ENCODE data around the gene CCDC178.

CCDC178 gene

GRCh38 chr18:32922951-32923430, 517.5 kb downstream of the CCDC178 start:
- Histone ChIP-seq H2BK12ac (ENCODE audit: low read length) (no peak overlapping the region), H3K27ac (ENCODE audit: low read depth, low read length) (no peak overlapping the region), H3K18ac (ENCODE audit: low read length) (no peak overlapping the region), H3K27me3 (ENCODE audit: insufficient read depth, low read length) (no peaks in the 10 kb centered on the region), H3K4me3 (ENCODE audit: low read depth, low read length) (no peak overlapping the region), H4K91ac (ENCODE audit: low read depth, low read length) (no peak overlapping the region), H3K4me2 (ENCODE audit: low read length) (no peak overlapping the region), H2AFZ (ENCODE audit: insufficient read depth, low read length, poor library complexity) (no peak overlapping the region), H2BK5ac (ENCODE audit: low read depth, low read length, poor library complexity) (no peak overlapping the region), H3K14ac (ENCODE audit: low read length) (no peak overlapping the region), H3K9ac (ENCODE audit: low read length) (no peak overlapping the region), H3K79me1 (ENCODE audit: low read length) (no peaks in the 10 kb centered on the region), H3K4me1 (ENCODE audit: control insufficient read depth in 1 of 2, insufficient read depth in 2 of 2, low read length in 2 of 2) (peaks cover 2 to 4% of the 10 kb centered on the region in 2 experiments), H2BK120ac (ENCODE audit: insufficient read depth, low read length, poor library complexity) (no peak overlapping the region), H3K9me3 (ENCODE audit: insufficient read depth, low read depth, low read length) (no peaks in the 10 kb centered on the region), H3K79me2 (ENCODE audit: control insufficient read depth, insufficient read depth, low read length, poor library complexity) (no peaks in the 10 kb centered on the region), H3K4ac (ENCODE audit: low read depth, low read length) (no peak overlapping the region), H3K23ac (ENCODE audit: low read length) (no peak overlapping the region), H3K36me3 (ENCODE audit: control insufficient read depth in 1 of 2, insufficient read depth in 2 of 2, low read length in 2 of 2) (no peaks in the 10 kb centered on the region), H2AK5ac (ENCODE audit: low read length) (no peak overlapping the region), H4K12ac (ENCODE audit: low read depth, low read length) (no peak overlapping the region), H4K8ac (ENCODE audit: low read depth, low read length) (no peak overlapping the region)
- no CpG with 5 or more reads among the region's 2 CpGs for WGBS (ENCODE audit: extremely low coverage, insufficient coverage, insufficient read length)
- no peak for DNase-seq

- Histone ChIP-seq H3K9me3 (ENCODE audit: insufficient read depth, low read depth, low read length) (no peaks in the 10 kb centered on the region), H3K4ac (ENCODE audit: low read depth, low read length) (no peak overlapping the region), H4K12ac (ENCODE audit: low read depth, low read length) (no peak overlapping the region), H3K4me2 (ENCODE audit: low read length) (no peak overlapping the region), H3K14ac (ENCODE audit: low read length) (no peak overlapping the region), H3K79me1 (ENCODE audit: low read length) (no peaks in the 10 kb centered on the region), H3K36me3 (ENCODE audit: control insufficient read depth in 1 of 2, insufficient read depth in 2 of 2, low read length in 2 of 2) (no peaks in the 10 kb centered on the region), H2AK5ac (ENCODE audit: low read length) (no peak overlapping the region), H4K8ac (ENCODE audit: low read depth, low read length) (no peak overlapping the region), H3K27ac (ENCODE audit: low read depth, low read length) (no peak overlapping the region), H3K79me2 (ENCODE audit: control insufficient read depth, insufficient read depth, low read length, poor library complexity) (no peaks in the 10 kb centered on the region), H3K4me3 (ENCODE audit: low read depth, low read length) (no peak overlapping the region), H3K18ac (ENCODE audit: low read length) (no peak overlapping the region), H3K4me1 (ENCODE audit: control insufficient read depth in 1 of 2, insufficient read depth in 2 of 2, low read length in 2 of 2) (peaks cover 2 to 4% of the 10 kb centered on the region in 2 experiments), H4K91ac (ENCODE audit: low read depth, low read length) (no peak overlapping the region), H2BK120ac (ENCODE audit: insufficient read depth, low read length, poor library complexity) (no peak overlapping the region), H2BK5ac (ENCODE audit: low read depth, low read length, poor library complexity) (no peak overlapping the region), H3K27me3 (ENCODE audit: insufficient read depth, low read length) (no peaks in the 10 kb centered on the region), H3K9ac (ENCODE audit: low read length) (no peak overlapping the region), H3K23ac (ENCODE audit: low read length) (no peak overlapping the region), H2AFZ (ENCODE audit: insufficient read depth, low read length, poor library complexity) (no peak overlapping the region), H2BK12ac (ENCODE audit: low read length) (no peak overlapping the region)
- no CpG with 5 or more reads among the region's 8 CpGs for whole genome bisulfite sequencing (ENCODE audit: extremely low coverage, insufficient coverage, insufficient read length)
- DNase-seq = peak; percentile 18 to 60
Observed at GRCh38 chr18:32920796-32921787, 519.4 kb downstream of the CCDC178 start.

- no peak overlapping the region for H4K12ac ChIP-seq (ENCODE audit: low read depth, low read length)
- no CpG with 5 or more reads among the region's 2 CpGs for WGBS (ENCODE audit: extremely low coverage, insufficient coverage, insufficient read length)
- H3K79me2 ChIP-seq (ENCODE audit: control insufficient read depth, insufficient read depth, low read length, poor library complexity) = no peaks in the 10 kb centered on the region
- no peak overlapping the region for H2BK5ac ChIP-seq (ENCODE audit: low read depth, low read length, poor library complexity)
- H3K36me3 ChIP-seq (ENCODE audit: control insufficient read depth in 1 of 2, insufficient read depth in 2 of 2, low read length in 2 of 2) = no peaks in the 10 kb centered on the region
- no peak overlapping the region for H4K8ac ChIP-seq (ENCODE audit: low read depth, low read length)
- H3K14ac ChIP-seq (ENCODE audit: low read length) = no peak overlapping the region
- no peaks in the 10 kb centered on the region for H3K27me3 ChIP-seq (ENCODE audit: insufficient read depth, low read length)
- no peak overlapping the region for H2AK5ac ChIP-seq (ENCODE audit: low read length)
- H3K4me1 ChIP-seq (ENCODE audit: control insufficient read depth in 1 of 2, insufficient read depth in 2 of 2, low read length in 2 of 2) = peaks cover 2 to 4% of the 10 kb centered on the region in 2 experiments
- no peak overlapping the region for H3K18ac ChIP-seq (ENCODE audit: low read length)
- H3K4me3 ChIP-seq (ENCODE audit: low read depth, low read length) = no peak overlapping the region
- no peak overlapping the region for H3K9ac ChIP-seq (ENCODE audit: low read length)
- no peak overlapping the region for H2BK12ac ChIP-seq (ENCODE audit: low read length)
- H3K4ac ChIP-seq (ENCODE audit: low read depth, low read length) = no peak overlapping the region
- no peaks in the 10 kb centered on the region for H3K79me1 ChIP-seq (ENCODE audit: low read length)
- no peak overlapping the region for H3K27ac ChIP-seq (ENCODE audit: low read depth, low read length)
- no peak overlapping the region for H3K23ac ChIP-seq (ENCODE audit: low read length)
- no peaks in the 10 kb centered on the region for H3K9me3 ChIP-seq (ENCODE audit: insufficient read depth, low read depth, low read length)
- H2BK120ac ChIP-seq (ENCODE audit: insufficient read depth, low read length, poor library complexity) = no peak overlapping the region
- H4K91ac ChIP-seq (ENCODE audit: low read depth, low read length) = no peak overlapping the region
- no peak overlapping the region for H2AFZ ChIP-seq (ENCODE audit: insufficient read depth, low read length, poor library complexity)
- no peak for DNase-seq
- H3K4me2 ChIP-seq (ENCODE audit: low read length) = no peak overlapping the region
Observed at GRCh38 chr18:32919799-32920198, 520.7 kb downstream of the CCDC178 start.

- WGBS (ENCODE audit: extremely low coverage, insufficient coverage, insufficient read length) = no CpG with 5 or more reads among the region's 5 CpGs
- H3K18ac ChIP-seq (ENCODE audit: low read length) = no peak overlapping the region
- no peak overlapping the region for H3K14ac ChIP-seq (ENCODE audit: low read length)
- no peak overlapping the region for H4K91ac ChIP-seq (ENCODE audit: low read depth, low read length)
- no peaks in the 10 kb centered on the region for H3K9me3 ChIP-seq (ENCODE audit: insufficient read depth, low read depth, low read length)
- no peaks in the 10 kb centered on the region for H3K36me3 ChIP-seq (ENCODE audit: control insufficient read depth in 1 of 2, insufficient read depth in 2 of 2, low read length in 2 of 2)
- no peak overlapping the region for H2BK120ac ChIP-seq (ENCODE audit: insufficient read depth, low read length, poor library complexity)
- no peak overlapping the region for H3K4ac ChIP-seq (ENCODE audit: low read depth, low read length)
- no peak overlapping the region for H3K4me3 ChIP-seq (ENCODE audit: low read depth, low read length)
- H2AFZ ChIP-seq (ENCODE audit: insufficient read depth, low read length, poor library complexity) = no peak overlapping the region
- H2AK5ac ChIP-seq (ENCODE audit: low read length) = no peak overlapping the region
- H4K12ac ChIP-seq (ENCODE audit: low read depth, low read length) = no peak overlapping the region
- H3K27ac ChIP-seq (ENCODE audit: low read depth, low read length) = no peak overlapping the region
- H3K9ac ChIP-seq (ENCODE audit: low read length) = no peak overlapping the region
- no peaks in the 10 kb centered on the region for H3K79me2 ChIP-seq (ENCODE audit: control insufficient read depth, insufficient read depth, low read length, poor library complexity)
- H2BK12ac ChIP-seq (ENCODE audit: low read length) = no peak overlapping the region
- no peak overlapping the region for H4K8ac ChIP-seq (ENCODE audit: low read depth, low read length)
- H3K4me2 ChIP-seq (ENCODE audit: low read length) = no peak overlapping the region
- H2BK5ac ChIP-seq (ENCODE audit: low read depth, low read length, poor library complexity) = no peak overlapping the region
- no peaks in the 10 kb centered on the region for H3K27me3 ChIP-seq (ENCODE audit: insufficient read depth, low read length)
- no peaks in the 10 kb centered on the region for H3K79me1 ChIP-seq (ENCODE audit: low read length)
- DNase-seq = no peak
- no peak overlapping the region for H3K23ac ChIP-seq (ENCODE audit: low read length)
- peaks cover 2 to 4% of the 10 kb centered on the region in 2 experiments for H3K4me1 ChIP-seq (ENCODE audit: control insufficient read depth in 1 of 2, insufficient read depth in 2 of 2, low read length in 2 of 2)
Observed at GRCh38 chr18:32918692-32919250, 521.8 kb downstream of the CCDC178 start.
